NCI-H1694 treated with DMSO at 0.1 percent for 48 hours (cell line): ENCODE data around the gene GIMAP5.

ENCODE experiments used
- DNase-seq: peaks from one replicate; lab custom pipeline; 2025; lab: John Stamatoyannopoulos, UW

Gene GIMAP5

DNA sequence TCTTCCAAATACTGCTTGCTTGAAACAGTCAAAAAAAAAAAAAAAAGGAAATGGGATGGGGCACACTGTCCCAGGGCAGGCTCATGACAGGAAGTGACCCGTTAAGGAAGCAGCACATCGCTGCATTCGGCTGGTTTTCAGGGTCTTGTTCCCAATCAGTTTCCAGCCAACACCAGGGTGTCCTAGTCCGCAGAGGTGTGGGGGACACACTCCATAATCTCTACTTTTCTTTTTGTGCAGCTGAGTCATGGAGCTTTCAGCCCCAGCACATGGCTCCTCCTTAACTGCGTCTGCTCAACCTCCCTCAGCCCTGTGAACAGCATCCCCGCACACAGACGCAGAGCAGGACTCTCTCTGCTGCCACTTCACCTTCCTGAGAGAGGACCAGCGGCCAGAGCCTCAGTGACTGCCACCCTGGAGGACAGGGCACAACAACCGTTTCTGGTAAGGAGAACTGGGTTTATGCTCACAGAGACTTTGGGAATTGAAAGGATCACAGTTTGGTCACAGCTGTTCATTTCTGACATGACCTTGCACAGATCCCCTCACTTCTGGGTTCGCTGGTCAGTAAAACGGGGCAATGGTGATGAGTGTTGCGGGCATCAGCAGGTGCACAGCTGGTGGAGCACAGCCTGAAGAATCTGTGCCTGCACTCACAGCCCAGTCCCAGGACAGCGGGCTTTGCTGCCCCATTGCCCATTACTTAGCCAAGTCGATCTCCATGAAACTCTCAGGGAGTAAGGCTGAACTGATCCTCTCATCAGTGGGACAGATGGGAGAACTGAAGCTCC lies at the start of gene GIMAP5:
GIMAP5 (plus strand) TSS at position 154 of the 791 bp plus-strand sequence. CDS start 3,467 bp downstream, outside the sequence.
- DNase-seq: no peak

DNA sequence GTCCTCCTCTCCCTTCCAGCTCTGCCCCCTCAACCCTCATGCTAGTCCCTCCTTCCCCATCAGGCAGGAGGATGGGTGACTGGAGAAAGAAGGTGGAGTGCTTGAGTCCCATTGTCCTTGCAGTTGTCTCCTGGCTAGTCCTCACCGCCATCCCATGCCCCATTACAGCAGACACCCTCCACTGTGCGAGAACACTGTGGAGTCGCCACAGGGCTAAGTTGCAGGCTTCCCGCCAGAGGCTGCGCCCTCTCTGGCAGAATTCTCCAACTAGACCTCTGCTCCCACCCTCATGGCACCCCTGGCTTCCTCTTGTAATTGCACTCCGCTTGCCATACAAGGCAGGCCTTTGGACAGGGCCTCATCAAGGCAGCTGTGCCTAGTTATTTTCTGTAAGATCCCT lies 48.6 kb upstream of the GIMAP5 start:
- DNase-seq: no peak

DNA sequence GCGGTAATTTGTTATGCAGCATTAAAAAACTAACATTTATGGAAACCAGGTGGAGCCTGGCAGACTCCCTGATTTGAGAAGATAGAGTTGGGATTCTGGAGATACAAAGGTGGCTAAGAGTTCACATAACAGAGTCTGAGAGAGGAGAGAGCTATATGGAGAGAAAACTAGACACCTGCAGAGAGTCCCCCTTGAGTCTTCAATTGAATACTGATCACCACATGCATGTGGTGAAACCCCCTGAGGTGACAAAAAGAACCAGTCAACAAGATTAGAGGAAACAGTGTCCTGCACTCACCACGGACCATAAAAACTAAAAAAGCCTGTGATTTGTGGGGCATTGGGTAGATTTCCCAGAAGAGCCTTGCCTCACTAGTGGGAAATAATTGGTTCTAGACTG lies 41.6 kb upstream of the GIMAP5 start:
- no peak for DNase-seq

DNA sequence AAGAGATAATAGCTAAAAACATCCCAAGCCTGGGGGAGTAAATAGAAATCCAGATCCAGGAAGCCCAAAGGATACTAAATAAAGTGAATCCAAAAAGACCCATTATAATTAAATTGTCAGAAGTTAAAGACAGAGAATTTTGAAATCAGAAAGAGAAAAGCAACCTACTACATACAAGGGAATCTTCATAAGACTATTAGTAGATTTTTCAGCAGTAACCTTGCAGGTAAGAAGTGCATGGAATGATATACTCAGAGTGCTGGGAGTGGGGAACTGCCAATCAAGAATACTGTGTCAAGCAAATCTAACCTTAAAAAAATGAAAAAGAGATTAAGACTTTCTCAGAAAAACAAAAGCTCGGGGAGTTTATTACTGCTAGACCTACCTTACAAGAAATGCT lies 34.0 kb upstream of the GIMAP5 start:
- DNase-seq: no peak

GRCh38 chr7:150715293-150715692 lies 21.9 kb upstream of the GIMAP5 start:
- DNase-seq: no peak

DNA sequence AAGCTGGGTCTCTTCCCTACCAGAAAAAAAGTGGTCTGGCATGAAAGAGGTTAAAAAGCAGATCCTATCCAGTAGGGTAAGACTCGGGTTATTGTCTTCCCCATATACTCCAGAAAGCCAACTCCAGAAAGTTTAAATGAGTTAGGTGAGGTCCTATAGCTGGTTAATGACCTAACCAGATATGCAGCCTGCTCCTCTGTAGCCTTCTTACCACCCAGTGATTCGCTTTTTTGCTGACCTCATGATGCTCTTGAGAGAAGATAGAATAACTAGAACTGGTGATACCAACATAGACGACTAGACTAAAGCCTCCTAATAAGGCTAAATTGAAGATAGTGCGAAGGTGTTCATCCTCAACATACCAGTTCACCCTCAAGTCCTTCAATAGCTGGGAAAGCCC lies 21.5 kb upstream of the GIMAP5 start:
- no peak for DNase-seq

DNA sequence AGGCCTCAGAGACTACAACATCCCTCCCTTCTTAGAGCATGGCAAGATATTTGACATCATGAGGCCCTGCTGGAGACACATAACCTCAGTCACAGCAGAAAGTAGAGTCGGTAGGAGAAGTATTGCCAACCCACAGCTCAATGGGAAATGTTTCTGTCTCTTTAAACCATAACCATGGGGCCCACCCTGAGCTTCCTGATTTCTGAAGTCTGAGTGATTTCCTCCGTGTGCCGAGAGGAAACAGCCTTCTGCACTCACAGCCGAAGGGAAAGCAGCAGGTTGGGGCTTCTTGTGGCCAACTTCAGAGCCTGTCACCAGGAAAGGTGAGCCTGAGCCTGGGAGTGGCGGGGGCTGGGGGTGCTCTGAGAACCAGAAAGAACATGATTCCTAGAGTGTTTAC lies 20.9 kb upstream of the GIMAP5 start, which contains the start of gene GIMAP1:
GIMAP1 (plus strand) TSS at position 246 of the 400 bp plus-strand sequence. CDS start 2,435 bp downstream, outside the sequence.
- DNase-seq: no peak

DNA sequence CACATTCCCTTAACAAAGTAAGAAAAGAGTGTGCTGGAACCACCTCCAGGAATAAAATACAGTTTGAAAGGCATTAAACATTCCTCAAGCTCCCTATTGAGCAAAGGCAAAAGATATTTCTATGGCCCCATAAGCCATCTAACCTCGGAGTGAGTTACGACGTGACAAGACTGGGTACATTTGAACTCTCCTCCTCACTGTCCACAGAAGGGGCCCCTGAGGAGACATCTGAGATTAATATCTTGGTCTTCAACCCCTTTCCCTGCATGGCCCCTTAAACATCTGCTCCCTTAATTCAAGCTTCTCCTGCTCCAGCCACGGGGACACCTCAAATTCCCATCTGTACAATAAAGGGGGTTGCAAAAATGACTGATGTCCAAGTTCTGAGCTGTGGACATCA lies 20.3 kb upstream of the GIMAP5 start:
- no peak for DNase-seq

DNA sequence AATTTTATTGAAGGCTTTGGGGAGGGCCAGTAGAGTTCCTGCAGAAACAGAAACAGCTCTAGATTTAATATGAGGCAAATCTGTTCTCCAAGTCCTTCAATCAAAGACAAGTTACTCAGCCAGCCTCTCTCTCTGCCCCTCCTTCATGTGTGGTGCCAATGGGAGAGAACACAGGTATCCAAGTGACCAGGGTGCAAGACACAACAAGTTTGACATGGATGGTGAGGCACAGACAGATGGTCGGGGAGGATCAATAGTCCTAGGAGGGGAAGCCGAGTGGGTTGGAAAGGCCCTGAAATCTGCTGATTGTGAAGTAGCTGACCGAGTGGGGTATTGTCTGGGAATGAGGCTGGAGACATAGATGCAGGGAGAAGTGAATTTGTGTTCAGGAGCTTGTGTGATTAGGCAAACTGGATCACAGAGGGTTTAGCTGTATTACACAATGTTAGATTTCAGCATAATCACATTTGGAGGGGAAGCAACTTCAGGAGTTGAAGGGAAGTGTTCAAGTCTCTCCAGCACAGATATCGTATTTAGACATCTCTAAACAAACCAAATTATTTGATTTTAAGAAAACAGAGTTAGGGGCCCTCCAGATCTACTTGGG lies 19.3 kb upstream of the GIMAP5 start:
- DNase-seq: no peak

- no peak for DNase-seq
Measured at GRCh38 chr7:150719436-150719835, 17.8 kb upstream of the GIMAP5 start.

DNA sequence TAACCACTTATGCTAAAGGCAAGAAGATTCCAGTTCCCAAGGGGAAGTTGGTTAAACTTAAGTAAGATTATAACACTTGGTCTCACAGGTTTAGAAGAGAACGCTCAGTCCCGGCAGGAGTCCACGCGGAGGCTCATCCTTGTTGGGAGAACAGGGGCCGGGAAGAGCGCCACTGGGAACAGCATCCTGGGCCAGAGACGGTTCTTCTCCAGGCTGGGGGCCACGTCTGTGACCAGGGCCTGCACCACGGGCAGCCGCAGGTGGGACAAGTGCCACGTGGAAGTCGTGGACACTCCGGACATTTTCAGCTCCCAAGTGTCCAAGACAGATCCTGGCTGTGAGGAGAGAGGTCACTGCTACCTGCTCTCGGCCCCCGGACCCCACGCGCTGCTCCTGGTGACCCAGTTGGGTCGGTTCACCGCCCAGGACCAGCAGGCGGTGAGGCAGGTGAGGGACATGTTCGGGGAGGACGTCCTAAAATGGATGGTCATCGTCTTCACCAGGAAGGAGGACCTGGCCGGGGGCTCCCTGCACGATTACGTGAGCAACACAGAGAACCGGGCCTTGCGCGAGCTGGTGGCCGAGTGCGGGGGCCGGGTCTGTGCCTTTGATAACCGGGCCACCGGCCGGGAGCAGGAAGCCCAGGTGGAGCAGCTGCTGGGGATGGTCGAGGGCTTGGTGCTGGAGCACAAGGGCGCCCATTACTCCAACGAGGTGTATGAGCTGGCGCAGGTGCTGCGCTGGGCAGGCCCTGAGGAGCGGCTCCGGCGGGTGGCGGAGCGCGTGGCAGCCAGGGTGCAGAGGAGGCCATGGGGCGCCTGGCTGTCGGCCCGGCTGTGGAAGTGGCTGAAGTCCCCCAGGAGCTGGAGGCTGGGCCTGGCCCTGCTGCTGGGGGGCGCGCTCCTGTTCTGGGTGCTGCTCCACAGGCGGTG lies 17.0 kb upstream of the GIMAP5 start:
- no peak for DNase-seq

GRCh38 chr7:150721970-150722373 lies 15.2 kb upstream of the GIMAP5 start:
- no peak for DNase-seq

GRCh38 chr7:150722431-150722931 lies 14.7 kb upstream of the GIMAP5 start:
- DNase-seq: no peak

DNA sequence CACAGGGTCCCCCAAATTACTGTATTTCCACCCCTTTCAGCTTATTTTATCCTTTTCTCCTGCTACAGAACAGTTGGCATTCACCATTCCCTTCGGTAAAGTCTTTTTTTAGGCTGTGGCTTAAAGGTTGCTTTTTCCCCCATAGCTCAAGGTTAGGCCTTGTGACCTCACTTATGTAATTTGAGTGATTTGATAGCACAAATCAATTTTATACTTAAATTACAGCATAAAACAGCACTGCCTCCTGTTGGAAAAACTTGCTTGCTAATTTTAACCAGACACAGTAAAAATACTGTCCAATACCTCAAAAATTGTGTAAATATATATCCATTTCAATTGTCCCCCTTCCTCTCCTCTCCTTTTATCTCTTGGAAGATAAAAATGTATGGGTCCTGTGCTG lies 13.8 kb upstream of the GIMAP5 start:
- no peak for DNase-seq

GRCh38 chr7:150727381-150727780 lies 9.8 kb upstream of the GIMAP5 start:
- DNase-seq: no peak

DNA sequence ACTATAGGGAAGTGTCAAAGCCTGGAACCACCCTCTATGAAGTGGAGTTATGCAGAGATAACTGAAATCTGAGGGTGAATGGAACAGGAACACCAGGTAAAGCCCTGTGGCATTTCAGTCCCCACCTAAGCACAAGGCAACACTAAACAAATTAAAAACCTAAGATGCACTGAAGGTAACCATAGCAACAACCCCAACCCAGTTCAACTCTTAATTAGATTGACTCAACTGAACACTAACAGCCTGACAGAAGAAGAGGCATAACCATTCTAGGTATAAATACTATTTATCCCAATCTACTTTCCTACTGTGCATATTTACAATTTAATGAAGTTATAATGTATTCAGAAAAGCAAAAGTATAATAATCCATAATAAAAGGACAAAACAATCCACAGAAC lies 9.2 kb upstream of the GIMAP5 start:
- no peak for DNase-seq

DNA sequence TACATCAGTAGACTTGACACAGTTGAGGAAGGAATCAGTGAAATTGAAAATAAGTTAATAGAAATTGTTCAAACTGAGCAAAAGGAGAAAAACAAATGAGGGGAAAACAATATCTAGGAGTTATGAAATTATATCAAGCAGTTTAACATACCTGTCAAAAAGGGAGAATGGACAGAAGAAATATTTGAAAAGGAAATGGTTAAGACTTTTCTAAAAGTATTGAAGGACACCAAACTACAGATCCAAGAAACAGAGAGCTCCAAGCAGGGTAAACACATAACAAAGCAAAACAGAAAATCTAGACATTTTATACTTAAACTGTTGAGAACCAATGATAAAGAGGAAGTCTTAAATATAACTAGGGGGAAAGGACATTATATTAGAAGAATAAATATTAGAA lies 8.6 kb upstream of the GIMAP5 start:
- DNase-seq: no peak

DNA sequence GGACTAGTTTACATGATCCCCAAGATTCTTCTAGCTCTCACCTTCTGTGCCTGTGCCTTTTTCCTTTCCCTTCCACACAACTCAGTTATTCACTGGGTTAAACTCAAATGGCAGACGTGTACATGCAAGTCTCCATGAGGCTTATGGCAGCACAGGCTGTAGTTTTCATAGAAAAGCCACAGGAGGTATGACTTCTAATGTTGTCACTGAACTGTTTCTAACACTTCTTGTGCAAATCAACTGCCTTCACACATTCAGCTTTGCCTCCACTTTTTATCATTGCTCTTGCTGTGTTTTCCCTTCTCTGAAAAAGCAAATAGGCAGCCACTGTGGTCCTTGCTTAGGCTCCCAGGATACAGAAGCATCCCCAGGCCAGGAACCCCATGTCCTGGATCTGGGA lies 5.3 kb upstream of the GIMAP5 start:
- DNase-seq: no peak

GRCh38 chr7:150732786-150733481 lies 4.3 kb upstream of the GIMAP5 start:
- DNase-seq: no peak

DNA sequence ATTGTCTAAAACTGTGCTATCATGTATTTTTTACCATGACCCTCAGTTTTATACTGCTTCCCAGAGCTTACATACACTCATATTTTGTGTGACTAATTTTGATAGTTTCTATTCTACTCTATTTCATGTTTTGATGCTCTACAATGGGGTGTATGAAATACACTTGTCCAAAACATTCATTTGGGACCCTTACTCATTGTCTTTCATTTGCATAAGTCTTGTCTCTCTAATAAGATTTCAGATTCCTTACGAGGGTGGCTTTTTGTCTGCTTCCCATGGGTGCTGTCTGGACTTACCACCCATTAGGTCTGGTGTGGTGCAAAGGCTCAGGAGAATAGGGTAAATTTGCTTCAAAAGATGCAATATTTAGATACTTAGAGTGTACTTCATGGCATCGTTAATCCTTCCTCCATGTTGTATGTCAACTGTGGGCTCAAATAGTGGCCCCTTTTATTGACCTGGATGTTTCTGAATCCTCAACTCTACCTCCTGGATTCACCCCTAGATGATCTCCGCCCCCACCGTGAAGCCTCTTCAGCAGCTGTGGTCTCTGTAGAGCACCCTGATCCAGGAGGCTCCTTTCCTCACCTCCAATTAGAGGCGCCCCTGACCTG lies 3.6 kb upstream of the GIMAP5 start:
- no peak for DNase-seq

DNA sequence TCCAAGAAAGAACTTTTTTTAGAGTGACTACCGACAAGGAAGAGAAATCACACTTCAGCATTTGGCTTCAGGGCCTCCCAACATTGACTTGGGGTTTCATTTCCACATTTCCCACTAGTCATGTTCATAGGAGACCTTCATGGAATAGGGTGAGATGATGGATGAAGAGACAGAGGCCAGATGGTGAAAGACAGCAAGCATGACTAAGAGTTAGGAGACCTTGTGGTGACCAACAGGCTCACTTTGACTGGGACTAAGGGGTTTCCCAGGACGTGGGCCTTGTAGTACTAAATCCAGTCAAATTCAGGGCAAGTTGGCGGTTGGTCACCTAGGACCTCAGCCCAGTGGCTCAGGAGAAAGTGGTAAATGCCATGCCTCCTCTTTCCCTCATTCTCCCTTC lies 3.0 kb upstream of the GIMAP5 start:
- no peak for DNase-seq
